AG10803 (cell line): ENCODE data around the gene ABLIM3.

ENCODE experiments used
- DNase-seq: peaks from one replicate; pipeline ENCODE4 v3.0.0; 2010; ENCODE audit warnings: low read depth
- H3K4me3 ChIP-seq: 2 replicates; pipeline ENCODE4 v1.5.1; 2011; ENCODE audit warnings: mild to moderate bottlenecking, low read length, control low read depth
- TF ChIP-seq, protein P1 (sequence below): conservative IDR thresholded peaks from 2 replicates; pipeline ENCODE4 v1.5.1; 2011; ENCODE audit warnings: mild to moderate bottlenecking, low read length, control low read depth, inconsistent platforms

Gene ABLIM3

DNA sequence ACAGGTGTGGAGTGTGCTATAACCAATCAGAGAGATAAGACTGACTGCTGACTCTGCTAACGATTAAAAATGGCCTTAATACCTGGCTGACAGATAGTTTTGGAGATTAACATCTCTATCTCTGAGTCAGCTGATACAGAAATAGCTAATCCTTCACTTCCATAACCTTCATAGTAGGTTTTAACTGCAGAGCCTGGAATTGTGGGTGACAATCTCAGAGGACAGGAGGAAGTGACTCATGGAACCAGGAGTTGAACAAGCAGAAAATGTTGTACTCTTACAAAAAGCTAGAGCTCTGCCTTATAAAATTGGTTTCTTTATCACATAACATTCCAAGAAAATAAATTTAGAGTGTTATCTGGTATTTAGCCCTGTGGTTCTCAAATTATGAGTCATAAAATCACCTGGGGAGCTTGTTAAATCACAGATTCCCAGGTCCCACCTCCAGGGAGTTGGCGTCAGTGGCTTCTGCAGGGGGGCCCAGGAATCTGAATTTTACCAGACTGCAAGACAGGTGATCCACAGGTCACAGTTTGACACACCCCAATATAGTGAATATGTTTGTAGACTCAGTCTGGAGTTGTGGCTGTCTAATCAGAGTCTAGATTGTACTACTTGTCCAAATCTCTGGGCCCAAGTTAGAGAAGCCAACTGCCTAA lies 86.0 kb downstream of the ABLIM3 start:
- no peak overlapping the region for H3K4me3 ChIP-seq
- TF ChIP-seq, protein P1, sequence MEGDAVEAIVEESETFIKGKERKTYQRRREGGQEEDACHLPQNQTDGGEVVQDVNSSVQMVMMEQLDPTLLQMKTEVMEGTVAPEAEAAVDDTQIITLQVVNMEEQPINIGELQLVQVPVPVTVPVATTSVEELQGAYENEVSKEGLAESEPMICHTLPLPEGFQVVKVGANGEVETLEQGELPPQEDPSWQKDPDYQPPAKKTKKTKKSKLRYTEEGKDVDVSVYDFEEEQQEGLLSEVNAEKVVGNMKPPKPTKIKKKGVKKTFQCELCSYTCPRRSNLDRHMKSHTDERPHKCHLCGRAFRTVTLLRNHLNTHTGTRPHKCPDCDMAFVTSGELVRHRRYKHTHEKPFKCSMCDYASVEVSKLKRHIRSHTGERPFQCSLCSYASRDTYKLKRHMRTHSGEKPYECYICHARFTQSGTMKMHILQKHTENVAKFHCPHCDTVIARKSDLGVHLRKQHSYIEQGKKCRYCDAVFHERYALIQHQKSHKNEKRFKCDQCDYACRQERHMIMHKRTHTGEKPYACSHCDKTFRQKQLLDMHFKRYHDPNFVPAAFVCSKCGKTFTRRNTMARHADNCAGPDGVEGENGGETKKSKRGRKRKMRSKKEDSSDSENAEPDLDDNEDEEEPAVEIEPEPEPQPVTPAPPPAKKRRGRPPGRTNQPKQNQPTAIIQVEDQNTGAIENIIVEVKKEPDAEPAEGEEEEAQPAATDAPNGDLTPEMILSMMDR = no peak
- DNase-seq = peak; percentile 38

DNA sequence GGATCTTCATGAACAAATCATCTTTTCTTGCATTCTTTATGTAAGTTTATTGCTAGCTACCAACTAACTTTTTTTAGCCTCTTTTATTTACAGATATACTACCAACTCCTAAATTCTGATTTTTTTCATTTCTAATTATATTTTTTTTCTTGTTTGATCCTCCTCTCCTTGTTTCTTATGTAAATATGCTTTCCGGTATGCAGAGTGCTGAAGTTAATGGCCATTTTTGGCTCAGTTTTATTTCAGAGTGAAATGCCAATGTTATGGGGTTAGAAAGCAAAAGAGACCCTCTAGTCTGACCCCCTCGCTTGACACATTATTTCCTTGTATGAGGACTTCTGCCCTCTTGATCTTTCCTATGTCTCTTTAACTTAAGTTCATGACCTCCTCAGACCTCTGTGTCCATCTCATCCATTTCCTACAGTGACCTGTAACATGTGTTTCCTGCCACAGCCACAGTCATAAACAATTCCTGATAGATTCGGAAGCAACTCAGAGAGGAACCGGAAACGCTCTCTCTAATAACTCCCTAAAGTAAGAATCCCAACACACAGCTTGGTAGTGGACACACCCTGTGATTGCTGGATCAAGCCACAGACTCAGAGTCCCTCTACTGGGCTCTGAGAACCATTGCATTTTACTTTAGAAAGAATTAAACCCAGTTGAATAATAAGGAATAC lies 87.5 kb downstream of the ABLIM3 start:
- DNase-seq = peak; percentile 92
- no peak overlapping the region for H3K4me3 ChIP-seq
- TF ChIP-seq, protein P1 = peak; percentile 96

DNA sequence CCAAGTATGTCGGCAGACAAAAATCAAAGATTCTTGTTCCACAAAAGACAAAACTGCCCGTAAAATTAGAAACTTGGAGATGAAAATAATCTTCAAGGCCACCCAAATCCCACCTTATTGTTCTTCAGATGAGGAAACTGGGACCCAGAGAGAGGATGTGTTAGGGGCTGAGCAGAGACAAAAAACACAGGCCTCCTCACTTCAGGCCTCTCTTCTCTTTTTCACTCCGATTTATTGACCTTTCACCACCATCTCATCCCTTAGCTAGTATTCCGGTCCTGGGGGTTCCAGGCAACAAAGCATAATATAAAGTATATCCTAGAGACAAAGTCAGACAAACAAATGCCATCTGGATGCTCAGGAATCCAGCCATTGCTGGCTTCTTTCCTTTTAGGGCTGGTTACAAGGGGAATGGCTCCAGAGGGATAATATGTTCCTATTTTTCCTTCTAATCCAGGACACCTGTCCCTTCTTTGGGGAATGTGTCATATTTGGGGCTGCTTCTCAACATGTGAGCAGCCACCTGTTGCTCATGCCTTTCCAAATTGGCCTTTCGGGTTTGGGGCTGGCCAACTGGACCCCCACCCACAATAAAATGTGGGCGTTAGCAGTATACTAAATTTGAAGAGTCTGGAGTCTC lies 88.1 kb downstream of the ABLIM3 start:
- H3K4me3 ChIP-seq = no peak overlapping the region
- no peak for DNase-seq
- TF ChIP-seq, protein P1 = no peak

DNA sequence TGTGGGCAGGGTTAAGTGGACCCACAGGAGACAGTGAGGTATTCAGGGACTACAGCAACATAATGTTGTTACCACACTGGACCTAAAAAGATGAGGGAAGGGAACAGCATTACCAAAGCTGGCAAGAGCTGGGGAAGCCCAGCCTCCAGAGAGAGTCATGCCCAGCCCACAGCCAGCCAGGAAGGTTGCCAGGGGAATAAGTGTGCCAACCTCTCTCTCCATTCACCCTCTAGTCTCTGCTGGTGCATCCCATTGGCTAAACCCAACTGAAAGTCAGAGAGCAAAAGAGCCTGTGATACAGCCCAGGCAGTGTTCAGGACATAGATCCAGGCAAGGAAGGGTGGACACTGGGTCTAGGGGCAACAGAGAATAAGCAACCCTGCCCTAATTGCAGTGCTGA lies 94.5 kb downstream of the ABLIM3 start:
- H3K4me3 ChIP-seq = no peak overlapping the region
- TF ChIP-seq, protein P1 = no peak
- no peak for DNase-seq

DNA sequence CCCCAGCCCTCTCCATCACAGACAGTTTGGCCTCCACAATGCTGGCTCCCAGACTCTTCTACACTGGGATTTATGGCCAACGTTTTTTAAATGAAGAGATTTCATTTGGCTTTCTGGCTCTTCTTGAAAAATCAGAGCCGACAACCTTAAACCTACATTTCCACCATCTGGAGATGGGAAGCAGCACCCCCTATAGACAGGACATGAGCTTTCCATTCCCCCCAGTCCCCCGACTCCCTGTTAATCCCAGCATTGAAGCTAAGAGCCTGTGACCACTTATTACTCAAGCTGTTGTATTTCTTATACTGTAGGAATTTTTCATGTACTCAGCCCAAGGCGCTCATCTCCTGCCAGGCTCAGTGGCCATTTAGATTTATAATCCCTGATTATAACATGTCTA lies 96.4 kb downstream of the ABLIM3 start:
- no peak for DNase-seq
- no peak overlapping the region for H3K4me3 ChIP-seq
- TF ChIP-seq, protein P1 = 0 out of 2 replicates have a peak, but pooled peaks have one; percentile 18

DNA sequence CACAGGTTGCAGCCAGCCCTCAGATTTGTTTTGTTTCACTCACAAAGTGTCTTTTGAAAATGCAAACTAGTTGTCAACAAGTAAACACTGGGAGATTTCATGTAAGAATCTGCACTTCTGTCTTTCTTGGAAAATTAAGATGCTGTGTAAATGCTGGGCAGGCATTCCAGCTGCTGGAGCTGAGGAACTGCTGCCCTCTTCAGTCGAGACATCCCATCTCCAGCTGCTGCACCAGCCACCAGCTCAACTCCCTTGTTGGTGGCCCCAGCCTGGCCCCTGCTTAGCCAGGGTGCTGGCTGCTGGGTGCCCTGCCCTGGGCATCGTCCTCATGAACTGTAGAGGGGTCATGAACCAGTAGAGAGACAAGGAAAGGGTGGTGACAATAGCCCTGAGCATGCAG lies 97.2 kb downstream of the ABLIM3 start:
- no peak overlapping the region for H3K4me3 ChIP-seq
- TF ChIP-seq, protein P1 = peak; percentile 38
- DNase-seq = no peak

DNA sequence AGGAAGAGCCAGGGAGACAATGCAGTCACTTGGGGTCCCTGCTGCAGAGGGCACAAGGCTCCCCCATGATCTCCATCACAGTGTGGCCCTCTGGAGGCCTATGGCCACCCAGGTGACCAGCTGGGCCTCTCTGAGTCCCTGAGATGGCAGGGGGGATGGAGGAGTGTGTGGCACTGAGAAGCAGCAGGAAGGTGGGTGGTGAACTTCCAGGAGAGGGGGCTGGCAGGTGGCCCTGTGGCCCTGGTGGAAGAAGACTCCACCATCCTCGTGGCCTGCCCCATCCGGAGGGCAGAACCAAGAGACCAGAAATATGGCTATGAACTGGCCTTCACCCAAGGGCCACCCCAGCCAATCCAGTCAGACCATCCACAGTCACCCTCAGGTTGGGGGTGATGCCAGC lies 98.6 kb downstream of the ABLIM3 start:
- TF ChIP-seq, protein P1 = no peak
- no peak for DNase-seq
- H3K4me3 ChIP-seq = no peak overlapping the region
